Stimulated activated naive CD8-positive, alpha-beta T cell treated with anti-CD3 and anti-CD28 coated beads, Interleukin-15, amount 100 ng/mL, for 72 hours (primary cell): ENCODE data around the gene CFAP57.

Experiments
- ATAC-seq: fragments of 150-1000 bp; cut with Tn5 transposase; 2 replicates; pipeline ENCODE4 v1.10.0; 2021; ENCODE audit warnings: mild to moderate bottlenecking, moderate library complexity
- DNase-seq, 2 donors: peaks; one replicate each; pipeline ENCODE4 v3.0.0; 2021 to 2022
- H3K27ac Mint-ChIP-seq, 2 donors: one replicate each; pipeline ENCODE4 v1.8.0; 2022; ENCODE audit warnings: mild to moderate bottlenecking in 2 of 2, mixed read lengths in 2 of 2, moderate library complexity in 2 of 2
- H3K27me3 Mint-ChIP-seq: one replicate; pipeline ENCODE4 v1.8.0; 2022; ENCODE audit warnings: mixed read lengths
- H3K4me1 Mint-ChIP-seq: one replicate; pipeline ENCODE4 v1.8.0; 2022; ENCODE audit warnings: mild to moderate bottlenecking, mixed read lengths
- H3K4me3 Mint-ChIP-seq, 2 donors: one replicate each; pipeline ENCODE4 v1.8.0; 2022; ENCODE audit warnings: mild to moderate bottlenecking in 2 of 2, mixed read lengths in 2 of 2, moderate library complexity in 1 of 2
- H3K9me3 Mint-ChIP-seq, 2 donors: one replicate each; pipeline ENCODE4 v1.8.0; 2022; ENCODE audit warnings: mixed read lengths in 2 of 2

The CFAP57 gene

DNA sequence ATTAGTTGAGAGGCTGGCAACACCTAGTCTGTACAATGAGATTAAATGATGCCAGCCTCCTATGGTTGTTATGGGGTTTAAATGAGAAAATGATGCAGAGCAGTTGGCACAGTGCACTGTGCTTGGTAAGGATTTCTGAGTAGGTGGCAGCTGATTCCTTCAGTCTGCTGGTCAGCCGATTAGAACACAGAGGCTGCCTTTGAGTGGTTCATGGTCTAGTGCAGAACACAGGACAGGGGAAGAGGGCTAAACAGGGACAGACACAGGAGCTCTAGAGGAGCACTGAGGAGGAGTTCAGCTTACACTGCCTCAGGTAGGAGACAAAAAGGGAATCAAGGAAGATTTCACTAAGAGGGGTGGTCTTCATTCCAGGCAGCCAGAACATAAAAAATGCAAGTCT, 130.1 kb downstream of the CFAP57 start:
- ATAC-seq (no peak), DNase-seq (no peak)
- Mint-ChIP-seq H3K27ac (peak overlapping the region in 1 of 2 donors; percentile 22), H3K27me3 (no peaks in the 10 kb centered on the region), H3K9me3 (no peaks in the 10 kb centered on the region), H3K4me3 (no peak overlapping the region), H3K4me1 (peaks cover 6% of the 10 kb centered on the region)

DNA sequence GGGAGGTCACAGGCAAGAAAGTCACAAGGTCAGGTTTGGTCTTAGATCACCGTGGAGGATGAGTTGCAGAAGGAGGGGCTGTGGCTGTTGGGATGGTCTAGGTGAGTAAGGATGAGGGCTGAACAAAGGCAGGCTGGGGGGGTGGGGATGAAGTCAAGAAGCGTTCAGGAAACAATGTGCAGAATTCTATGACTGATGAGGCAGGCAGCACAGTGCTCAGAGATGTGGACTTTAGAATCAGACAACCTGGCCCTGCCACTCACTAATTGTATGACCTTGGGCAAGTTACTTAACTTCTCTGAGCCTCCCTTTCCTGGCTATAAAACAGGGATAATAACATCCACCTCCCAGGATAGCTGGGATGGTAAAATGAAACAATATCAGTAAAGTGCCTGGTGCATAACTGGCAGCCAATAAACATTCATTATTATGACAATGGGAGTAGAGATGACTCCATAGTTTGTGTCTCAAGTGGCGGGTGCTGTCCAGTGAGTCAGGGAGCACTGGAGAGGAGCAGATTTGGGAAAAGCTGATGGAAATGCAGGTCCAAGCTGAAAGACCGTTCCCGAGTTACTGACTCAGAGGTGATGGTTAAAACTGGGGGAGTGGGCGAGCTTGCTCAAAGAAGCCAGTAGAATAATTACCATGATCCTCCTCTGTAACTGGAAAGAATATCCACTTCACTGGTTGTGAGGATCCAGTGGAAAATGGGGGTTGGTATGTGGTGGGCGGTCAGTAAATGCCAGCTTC, 130.8 kb downstream of the CFAP57 start:
- Mint-ChIP-seq H3K4me3 (no peak overlapping the region), H3K27ac (no peak overlapping the region), H3K4me1 (peaks cover 6% of the 10 kb centered on the region), H3K27me3 (peaks cover 3% of the 10 kb centered on the region), H3K9me3 (no peaks in the 10 kb centered on the region)
- DNase-seq (no peak), ATAC-seq (no peak)

DNA sequence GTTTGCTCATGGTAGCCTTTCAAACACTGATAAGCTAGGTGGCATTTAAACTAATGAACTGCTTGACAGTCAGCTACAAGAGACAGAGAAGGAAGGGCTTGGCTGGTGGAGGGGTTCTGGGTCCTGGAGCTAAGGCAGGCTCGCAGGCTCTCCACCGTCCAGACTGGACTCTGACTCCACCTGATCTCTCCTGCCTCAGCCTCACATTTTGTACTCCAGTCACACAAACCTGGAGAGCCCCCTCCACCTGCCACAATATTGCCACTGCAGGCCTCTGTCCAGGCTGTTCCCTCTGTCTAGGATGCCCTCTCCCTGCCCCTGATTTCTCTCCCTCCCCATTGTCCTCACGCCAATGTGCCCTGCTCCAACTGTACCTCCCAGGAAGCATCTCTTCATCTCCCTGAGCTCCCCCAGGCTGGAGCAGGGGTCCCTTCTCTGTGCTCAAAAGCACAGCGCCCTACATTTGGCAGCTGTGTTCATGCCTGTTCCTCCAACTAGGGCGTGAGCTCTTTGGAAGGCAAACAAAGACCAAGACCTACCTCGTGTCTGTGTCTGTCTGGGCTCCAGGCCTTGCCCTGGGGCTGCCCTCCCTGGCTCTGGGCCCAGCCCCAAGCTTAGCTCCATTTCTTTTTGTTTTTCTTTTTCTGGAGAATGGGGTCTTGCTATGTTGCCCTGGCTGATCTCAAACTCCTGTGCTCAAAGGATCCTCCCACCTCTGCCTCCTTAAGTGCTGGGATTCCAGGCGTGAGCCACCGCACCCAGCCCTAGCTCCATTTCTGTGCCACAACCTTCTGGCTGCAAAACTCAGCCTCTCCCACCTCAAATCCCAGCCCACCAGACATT, 131.6 kb downstream of the CFAP57 start:
- DNase-seq (no peak), ATAC-seq (no peak)
- Mint-ChIP-seq H3K9me3 (no peaks in the 10 kb centered on the region), H3K27me3 (peaks cover 6% of the 10 kb centered on the region), H3K4me1 (peaks cover 6% of the 10 kb centered on the region), H3K27ac (peak overlapping the region in 1 of 2 donors; percentile 93), H3K4me3 (no peak overlapping the region)
